Loucy (cell line): ENCODE measurements around the gene MEGF8.

Source experiments
- H2AFZ ChIP-seq: fragments of 200-600 bp; sonication (generic); 2 replicates; pipeline ENCODE4 v1.6.0; 2016; ENCODE audit warnings: antibody characterized with exemption, mild to moderate bottlenecking, low read length, moderate library complexity
- H3F3A ChIP-seq: fragments of 200-600 bp; 2 replicates; pipeline ENCODE4 v1.6.0; 2016; ENCODE audit warnings: antibody characterized with exemption, low read depth, mild to moderate bottlenecking
- H3K27me3 ChIP-seq: fragments of 200-600 bp; sonication (generic); 2 replicates; pipeline ENCODE4 v1.6.1; 2014; ENCODE audit warnings: low read length, mild to moderate bottlenecking; ENCODE audit not compliant: insufficient read depth, poor library complexity, severe bottlenecking
- H3K36me3 ChIP-seq: fragments of 200-600 bp; sonication (generic); 2 replicates; pipeline ENCODE4 v1.6.1; 2016; ENCODE audit warnings: low read length; ENCODE audit not compliant: insufficient read depth
- H3K4me1 ChIP-seq: fragments of 200-600 bp; sonication (generic); 2 replicates; pipeline ENCODE4 v1.5.1; 2014; ENCODE audit warnings: low read length, mild to moderate bottlenecking; ENCODE audit not compliant: insufficient read depth, poor library complexity, severe bottlenecking
- H3K4me2 ChIP-seq: fragments of 200-600 bp; sonication (generic); 2 replicates; pipeline ENCODE4 v1.6.0; 2014; ENCODE audit warnings: antibody characterized with exemption, low read length, low read depth, mild to moderate bottlenecking; ENCODE audit not compliant: poor library complexity, severe bottlenecking
- H3K4me3 ChIP-seq: fragments of 200-600 bp; sonication (generic); 2 replicates; pipeline ENCODE4 v1.5.1; 2014; ENCODE audit warnings: low read length, mild to moderate bottlenecking, mixed read lengths; ENCODE audit not compliant: poor library complexity, severe bottlenecking
- H3K79me2 ChIP-seq: fragments of 200-600 bp; sonication (generic); 2 replicates; pipeline ENCODE4 v1.6.1; 2014; ENCODE audit warnings: low read length; ENCODE audit not compliant: insufficient read depth
- H3K9ac ChIP-seq: fragments of 200-600 bp; sonication (generic); 2 replicates; pipeline ENCODE4 v1.6.0; 2014; ENCODE audit warnings: mild to moderate bottlenecking, low read depth, low read length, moderate library complexity; ENCODE audit not compliant: poor library complexity, severe bottlenecking
- H3K9me2 ChIP-seq: fragments of 200-600 bp; sonication (generic); replicated peaks from 2 replicates; pipeline ENCODE4 v1.6.1; 2016; ENCODE audit warnings: low read depth, low read length, mixed read lengths
- H3K9me3 ChIP-seq: fragments of 200-600 bp; sonication (generic); 2 replicates; pipeline ENCODE4 v1.6.1; 2014; ENCODE audit warnings: mild to moderate bottlenecking, antibody characterized with exemption, low read length, low read depth; ENCODE audit not compliant: insufficient read depth
- H4K20me1 ChIP-seq: fragments of 200-600 bp; sonication (generic); 2 replicates; pipeline ENCODE4 v1.6.0; 2014; ENCODE audit warnings: antibody characterized with exemption, low read length, mild to moderate bottlenecking; ENCODE audit not compliant: insufficient read depth, poor library complexity, severe bottlenecking
- CTCF ChIP-seq: fragments of 200-600 bp; sonication (generic); conservative IDR thresholded peaks from 2 replicates; pipeline ENCODE4 v1.5.1; 2014; ENCODE audit warnings: mild to moderate bottlenecking, antibody characterized with exemption, low read length
- EZH2phosphoT487 ChIP-seq: fragments of 200-600 bp; IDR thresholded peaks from 2 replicates; pipeline ENCODE4 v1.6.1; 2018; ENCODE audit warnings: antibody characterized with exemption, mild to moderate bottlenecking, moderate library complexity, borderline replicate concordance

MEGF8 gene

GRCh38 chr19:42317535-42317934 is 7.9 kb upstream of the MEGF8 start:
- H3K4me2 ChIP-seq: no peak overlapping the region
- H3K79me2 ChIP-seq: no peaks in the 10 kb centered on the region
- H3K27me3 ChIP-seq: no peaks in the 10 kb centered on the region
- no peak overlapping the region for H3K4me3 ChIP-seq
- no peaks in the 10 kb centered on the region for H3K9me2 ChIP-seq
- no peaks in the 10 kb centered on the region for H4K20me1 ChIP-seq
- H3K9ac ChIP-seq: no peak overlapping the region
- H2AFZ ChIP-seq: no peak overlapping the region
- no peaks in the 10 kb centered on the region for H3F3A ChIP-seq
- no peaks in the 10 kb centered on the region for H3K36me3 ChIP-seq
- no peaks in the 10 kb centered on the region for H3K9me3 ChIP-seq
- no peaks in the 10 kb centered on the region for H3K4me1 ChIP-seq
- no peak for TF ChIP-seq EZH2phosphoT487
- no peak for TF ChIP-seq CTCF

- Histone ChIP-seq H3K36me3 (no peaks in the 10 kb centered on the region), H3F3A (no peaks in the 10 kb centered on the region), H3K4me3 (no peak overlapping the region), H3K9me3 (no peaks in the 10 kb centered on the region), H3K27me3 (no peaks in the 10 kb centered on the region), H2AFZ (no peak overlapping the region), H3K79me2 (peaks cover 17% of the 10 kb centered on the region), H3K4me2 (no peak overlapping the region), H3K9ac (no peak overlapping the region), H3K9me2 (no peaks in the 10 kb centered on the region), H4K20me1 (peaks cover 13% of the 10 kb centered on the region), H3K4me1 (peaks cover 10% of the 10 kb centered on the region)
- TF ChIP-seq CTCF: no peak
- no peak for TF ChIP-seq EZH2phosphoT487
These were observed 3.1 kb upstream of the MEGF8 start for GRCh38 chr19:42322305-42322704.

- Histone ChIP-seq H3K4me2 (no peak overlapping the region), H3F3A (no peaks in the 10 kb centered on the region), H3K79me2 (peaks cover 29% of the 10 kb centered on the region), H3K9me2 (no peaks in the 10 kb centered on the region), H3K4me3 (no peak overlapping the region), H3K4me1 (peaks cover 22% of the 10 kb centered on the region), H3K36me3 (no peaks in the 10 kb centered on the region), H3K9me3 (no peaks in the 10 kb centered on the region), H3K9ac (no peak overlapping the region), H4K20me1 (peaks cover 13% of the 10 kb centered on the region), H2AFZ (no peak overlapping the region), H3K27me3 (no peaks in the 10 kb centered on the region)
- TF ChIP-seq CTCF (no peak), EZH2phosphoT487 (no peak)
These were observed 2.0 kb upstream of the MEGF8 start for GRCh38 chr19:42323473-42323851.
